Activated T-cell treated with anti-CD3 and anti-CD28 coated beads for 24 hours (primary cell): ENCODE measurements around the gene PLCG2.
"Not testable (repeated sequence)": the region's sequence is repeated elsewhere in the genome, so short reads cannot be mapped to it uniquely, and the experiment has no call there.

Source experiments
- DNase-seq: peaks from one replicate; pipeline ENCODE4 v3.0.0-alpha.2; 2020; ENCODE audit warnings: low read depth

PLCG2 gene

DNA sequence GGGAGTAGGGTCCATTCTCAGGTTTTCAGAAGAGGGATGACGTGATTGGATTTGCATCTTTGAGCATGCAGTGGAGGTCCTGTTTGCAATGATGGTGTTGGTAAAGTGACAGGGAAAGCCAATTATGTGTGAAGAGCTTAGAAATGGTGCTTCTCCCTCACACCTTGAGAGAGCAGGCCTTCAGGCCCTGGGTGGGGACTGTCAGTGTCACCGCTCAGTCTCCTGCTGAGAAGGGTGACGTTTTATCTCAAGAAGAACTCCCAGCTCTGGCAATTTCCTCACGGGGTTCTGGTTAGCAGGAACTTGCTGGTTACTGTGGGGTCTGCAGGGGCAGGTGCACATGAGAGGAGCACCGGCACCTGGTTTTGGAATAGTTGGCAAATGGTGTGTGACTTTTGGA lies 11.2 kb downstream of the PLCG2 start:
- DNase-seq = no peak

DNA sequence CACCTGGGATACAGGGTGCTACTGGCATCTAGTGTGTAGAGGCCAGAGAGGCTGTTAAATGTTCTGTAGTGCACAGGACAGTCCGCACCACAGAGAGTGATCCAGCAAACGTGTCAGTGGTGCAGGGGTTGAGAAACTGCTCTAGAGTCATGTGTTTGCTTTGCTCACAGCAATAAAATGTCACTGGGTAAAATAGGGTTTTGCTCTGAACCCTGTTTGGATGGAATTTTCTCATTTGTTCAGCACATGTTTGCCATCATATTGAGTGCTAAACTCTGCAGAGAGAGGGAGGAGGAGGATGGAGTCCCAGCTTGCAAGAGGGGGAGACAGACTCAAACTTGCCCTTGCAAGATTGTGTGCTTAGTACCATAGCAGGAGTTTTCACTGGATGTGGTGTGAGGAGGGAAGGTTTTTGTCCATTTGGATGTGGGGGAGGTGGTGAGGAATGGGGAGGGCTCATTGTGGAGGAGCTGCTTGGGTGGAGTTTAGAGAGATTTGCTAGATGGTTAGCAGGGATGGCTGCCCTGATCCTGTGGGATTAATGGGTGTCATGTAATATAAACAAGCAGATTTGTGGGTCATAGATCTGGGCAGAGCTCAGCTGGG lies 11.8 kb downstream of the PLCG2 start:
- DNase-seq = no peak

DNA sequence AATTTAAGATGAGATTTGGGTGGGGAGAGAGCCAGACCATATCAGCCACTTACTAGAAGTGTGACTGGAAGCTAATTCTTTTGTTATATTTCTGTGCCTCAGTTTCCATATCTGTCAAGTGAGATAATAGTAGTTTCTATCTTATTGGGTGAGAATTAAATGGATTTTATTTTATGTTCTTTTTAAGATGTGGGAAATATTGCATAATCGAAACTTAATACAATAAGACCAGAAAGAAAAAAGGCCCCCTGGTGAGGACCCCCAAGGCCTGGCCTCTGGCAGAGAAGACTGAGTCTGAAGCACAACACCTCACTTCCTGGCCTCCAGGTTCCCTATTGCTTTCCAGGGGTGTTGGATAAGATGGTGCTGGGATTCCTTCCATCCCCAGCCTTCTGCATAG lies 13.7 kb downstream of the PLCG2 start:
- DNase-seq = no peak

DNA sequence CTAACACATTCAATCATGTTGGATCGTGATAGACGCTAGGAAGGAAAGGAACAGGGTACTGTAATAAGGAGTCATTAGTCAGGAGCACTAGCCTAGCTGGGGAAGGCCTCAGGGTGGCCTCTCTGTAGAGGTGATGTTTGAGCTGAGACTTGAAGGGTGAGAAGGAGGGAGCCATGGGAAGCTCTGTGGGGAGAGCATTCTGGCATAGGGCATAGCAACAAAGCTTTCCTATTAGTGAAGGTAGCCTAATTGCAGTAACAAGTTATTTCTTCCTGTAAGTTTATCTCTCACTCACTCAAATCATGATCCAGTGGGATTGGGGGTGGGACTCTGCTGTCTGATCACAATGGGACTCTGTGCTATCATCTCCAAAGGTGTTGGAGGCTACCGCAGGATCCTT lies 16.1 kb downstream of the PLCG2 start:
- DNase-seq = no peak

DNA sequence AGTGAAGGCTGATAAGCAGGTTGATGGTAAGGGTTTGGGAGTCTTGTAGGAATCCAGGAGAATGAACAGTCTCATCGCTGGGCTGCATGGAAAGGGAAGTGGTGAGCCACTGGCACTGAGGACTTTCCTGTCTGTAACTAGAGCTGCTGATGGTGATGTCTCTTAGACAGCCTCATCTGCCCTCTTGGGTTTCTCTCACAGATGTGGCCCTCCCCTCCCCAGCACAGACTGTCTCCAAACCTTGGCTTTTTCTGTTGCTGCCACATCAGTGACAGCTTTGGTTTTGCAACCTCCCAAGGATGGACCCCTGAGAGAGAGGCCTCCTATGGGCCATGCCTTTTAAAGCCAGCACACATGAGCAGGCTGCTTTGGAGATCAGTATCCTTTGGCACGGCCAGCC lies 16.9 kb downstream of the PLCG2 start:
- no peak for DNase-seq

DNA sequence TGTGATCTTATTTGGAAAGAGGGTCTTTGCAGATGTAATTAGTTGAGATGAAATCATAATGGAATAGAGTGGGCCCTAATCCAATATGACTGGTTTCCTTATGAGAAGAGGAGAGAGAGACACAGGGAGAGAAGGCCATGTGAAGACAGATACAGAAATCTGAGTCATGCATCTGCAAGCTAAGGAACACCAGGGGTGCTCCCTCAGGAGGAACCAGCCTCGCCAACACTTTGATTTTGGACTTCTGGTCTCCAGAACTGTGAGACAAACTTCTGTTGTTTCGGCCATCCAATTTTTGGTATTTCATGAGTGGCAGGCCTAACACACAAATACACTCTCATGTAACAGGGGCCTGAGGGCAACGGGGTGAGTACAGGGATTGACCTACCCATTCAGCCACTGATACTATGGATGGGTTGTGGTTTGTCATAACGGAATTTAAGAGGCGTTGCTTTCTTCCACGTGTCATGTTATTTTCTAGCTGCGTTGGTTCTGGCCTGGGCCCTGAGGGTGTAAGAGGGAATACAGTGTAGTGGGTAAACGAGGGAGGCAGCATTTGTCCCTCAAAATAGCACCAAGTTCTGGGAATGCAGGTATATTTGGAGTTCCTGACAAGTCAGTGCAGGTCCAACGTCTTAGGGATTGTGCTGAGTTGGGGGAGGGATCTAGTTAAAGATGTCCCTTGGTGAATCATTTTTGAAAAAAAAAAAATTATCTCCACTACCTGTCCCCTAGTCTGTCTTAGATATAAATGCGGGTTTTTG lies 17.7 kb downstream of the PLCG2 start:
- no peak for DNase-seq

DNA sequence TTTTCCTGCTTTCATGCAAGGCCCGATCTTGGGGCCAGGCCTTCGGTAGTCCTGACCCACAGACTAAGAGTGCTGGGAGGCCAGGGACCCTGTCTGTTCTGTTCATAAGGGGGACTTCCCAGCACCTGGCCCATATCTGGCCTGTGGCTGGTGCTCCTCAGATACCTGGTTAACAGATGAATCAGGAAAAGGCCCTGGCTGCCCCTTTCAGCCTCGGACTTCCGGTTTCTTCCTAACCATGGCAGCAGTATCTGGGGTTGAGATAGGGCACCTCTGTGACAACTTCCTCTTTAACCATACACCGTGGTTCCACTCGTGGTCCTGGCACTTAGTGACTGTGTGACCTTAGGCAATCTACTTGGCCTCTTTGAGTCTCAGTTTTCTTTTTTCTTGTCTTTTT lies 18.4 kb downstream of the PLCG2 start:
- DNase-seq = no peak

DNA sequence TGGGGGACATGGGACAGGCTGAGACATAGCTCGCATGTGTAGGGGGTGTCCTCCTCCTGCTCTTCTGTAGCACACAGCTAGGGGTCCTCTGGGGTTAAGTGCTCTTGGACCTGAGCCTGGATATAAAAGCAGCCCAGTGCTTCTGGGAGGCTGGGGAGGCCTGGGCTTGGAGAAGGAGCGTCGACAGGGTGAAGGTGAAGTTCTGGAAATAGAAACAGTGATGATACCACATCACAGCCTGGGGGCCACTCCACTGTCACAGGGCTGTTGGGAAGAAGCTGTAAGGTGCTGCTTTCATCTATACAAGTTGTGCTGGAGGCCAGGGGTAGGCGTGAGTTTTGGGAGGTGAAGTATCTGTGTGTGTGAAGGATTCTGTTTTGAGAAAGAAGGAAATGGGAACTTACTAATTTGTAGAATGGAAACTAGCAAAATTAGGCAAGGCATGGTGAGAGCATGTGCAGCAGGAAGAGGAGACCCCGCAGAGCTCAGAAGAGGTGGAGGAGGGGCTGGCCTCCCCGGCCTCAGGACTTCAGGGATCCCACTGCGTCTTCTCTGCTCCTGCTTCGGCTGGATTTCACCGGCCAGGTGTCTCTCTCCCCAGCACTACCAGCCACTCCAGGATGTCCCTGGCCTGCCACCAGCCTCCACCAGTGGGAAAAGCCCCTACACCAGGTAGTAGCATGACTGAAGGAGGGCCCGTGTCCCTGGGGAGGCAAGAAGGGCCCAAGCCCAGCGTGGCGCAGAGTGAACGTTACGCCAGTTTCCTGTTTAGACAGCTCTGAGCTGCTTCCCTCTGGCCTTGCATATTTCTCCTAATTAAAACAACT lies 19.4 kb downstream of the PLCG2 start:
- DNase-seq = no peak

DNA sequence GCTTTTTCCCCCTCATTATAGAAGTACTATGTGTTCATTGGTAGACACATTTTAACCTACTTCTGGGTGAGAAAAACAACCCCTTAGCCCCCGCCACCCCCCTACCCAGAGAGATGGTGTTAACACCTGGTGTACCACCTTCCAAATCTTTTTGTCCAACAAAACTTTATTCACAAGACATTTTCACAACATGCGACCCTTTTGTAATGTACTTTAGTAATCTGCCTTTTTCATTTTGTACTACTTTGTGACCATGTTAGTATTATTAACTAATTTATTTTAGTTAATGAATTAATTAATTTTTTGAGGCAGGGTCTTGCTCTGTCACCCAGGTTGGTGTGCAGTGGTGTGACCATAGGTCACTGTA lies 20.0 kb downstream of the PLCG2 start:
- DNase-seq = no peak

DNA sequence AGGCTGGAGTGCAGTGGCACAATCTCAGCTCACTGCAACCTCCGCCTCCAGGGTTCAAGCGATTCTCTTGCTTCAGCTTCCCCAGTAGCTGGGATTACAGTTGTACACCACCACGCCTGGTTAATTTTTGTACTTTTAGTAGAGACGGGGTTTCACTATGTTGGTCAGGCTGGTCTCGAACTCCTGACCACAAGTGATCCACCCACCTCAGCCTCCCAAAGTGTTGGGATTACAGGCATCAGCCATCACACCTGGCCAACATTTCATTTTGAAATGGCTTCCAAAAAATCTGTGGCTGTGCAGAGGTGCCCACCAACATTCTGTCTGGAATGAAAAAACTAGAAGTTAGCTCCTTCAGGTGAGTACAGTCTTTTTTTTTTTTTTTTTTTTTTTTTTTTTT lies 22.6 kb downstream of the PLCG2 start:
- not testable (repeated sequence) for DNase-seq

DNA sequence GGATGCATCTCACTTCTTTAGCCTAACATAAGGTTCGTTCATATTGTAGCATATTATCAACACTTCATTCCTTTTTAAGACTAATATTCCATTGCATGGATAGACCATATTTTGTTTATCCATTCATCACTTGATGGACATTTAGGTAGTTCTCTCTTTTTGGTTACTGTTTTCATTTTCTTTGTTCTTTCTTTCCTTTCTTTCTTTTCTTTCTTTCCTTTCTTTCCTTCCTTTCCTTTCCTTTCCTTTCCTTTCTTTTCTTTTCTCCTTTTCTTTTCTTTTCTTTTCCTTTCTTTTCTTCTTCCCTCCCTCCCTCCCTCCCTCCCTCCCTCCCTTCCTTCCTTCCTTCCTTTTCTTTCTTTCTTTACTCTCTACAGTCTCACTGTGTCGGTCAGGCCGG lies 24.2 kb downstream of the PLCG2 start:
- no peak for DNase-seq

DNA sequence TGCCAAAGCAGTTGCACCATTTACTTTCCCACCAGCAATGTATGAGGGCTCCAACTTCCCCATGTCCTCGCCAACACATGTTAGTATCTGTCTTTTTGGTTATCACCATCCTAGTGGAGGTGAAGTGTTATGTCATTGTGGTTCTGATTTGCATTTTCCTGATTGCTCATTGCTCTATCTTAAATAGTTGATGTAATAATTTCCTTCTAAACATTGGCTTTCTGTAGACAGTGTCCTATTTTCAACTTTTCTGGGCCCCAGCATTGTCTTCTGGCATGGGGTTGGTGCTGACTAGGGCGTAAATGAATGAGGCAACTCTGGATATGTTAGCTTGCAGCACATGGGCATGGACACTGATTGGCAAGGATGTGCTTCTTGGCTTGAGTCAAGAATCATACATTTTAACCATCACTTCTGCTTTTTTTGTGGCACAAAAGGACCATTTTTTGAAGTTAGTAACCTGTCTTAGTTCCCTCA lies 25.1 kb downstream of the PLCG2 start:
- no peak for DNase-seq

DNA sequence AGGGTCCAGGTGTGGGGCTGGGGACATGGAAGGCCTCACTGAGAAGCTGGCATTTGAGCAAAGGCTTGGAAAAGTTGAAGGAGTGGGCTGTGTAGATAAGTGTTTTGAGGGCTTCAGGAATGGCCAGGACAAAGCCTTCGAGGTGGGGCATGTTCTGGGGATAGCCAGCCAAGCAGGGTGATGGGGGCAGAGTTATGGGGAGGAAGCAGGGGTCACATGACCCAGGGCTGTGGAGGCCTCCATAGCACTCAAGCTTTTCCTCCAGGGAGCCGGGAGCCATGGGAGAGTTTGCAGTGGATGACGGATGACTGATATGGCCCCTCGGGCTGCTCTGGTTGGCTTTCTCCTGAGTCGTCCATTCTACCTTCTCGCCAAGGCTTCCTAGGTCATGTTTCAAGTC lies 27.6 kb downstream of the PLCG2 start:
- DNase-seq = no peak

DNA sequence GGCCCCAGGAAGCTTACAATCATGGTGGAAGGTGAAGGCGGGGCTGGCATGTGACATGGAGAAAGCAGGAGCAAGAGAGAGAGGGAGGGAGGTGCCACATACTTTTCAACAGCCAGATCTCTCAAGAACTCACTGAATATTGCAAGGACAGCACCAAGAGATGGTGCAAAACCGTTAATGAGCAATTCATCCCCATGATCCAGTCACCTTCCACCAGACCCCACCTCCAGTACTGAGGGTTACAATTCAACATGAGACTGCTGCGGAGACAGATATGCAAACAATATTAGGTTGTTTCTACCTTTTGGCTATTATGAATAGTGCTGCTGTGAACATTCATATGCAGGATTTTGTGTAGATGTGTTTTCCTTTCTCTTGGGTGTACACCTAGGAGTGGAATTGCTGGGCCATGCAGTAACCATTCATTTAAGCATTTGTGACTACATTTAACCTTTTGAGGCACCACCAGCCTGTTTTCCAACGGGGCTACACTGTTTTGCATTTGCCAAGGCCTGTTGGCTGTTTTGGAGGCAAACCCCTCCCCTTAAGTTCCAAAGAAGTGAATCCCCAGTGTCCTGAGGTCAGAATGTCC lies 28.8 kb downstream of the PLCG2 start:
- DNase-seq = no peak

DNA sequence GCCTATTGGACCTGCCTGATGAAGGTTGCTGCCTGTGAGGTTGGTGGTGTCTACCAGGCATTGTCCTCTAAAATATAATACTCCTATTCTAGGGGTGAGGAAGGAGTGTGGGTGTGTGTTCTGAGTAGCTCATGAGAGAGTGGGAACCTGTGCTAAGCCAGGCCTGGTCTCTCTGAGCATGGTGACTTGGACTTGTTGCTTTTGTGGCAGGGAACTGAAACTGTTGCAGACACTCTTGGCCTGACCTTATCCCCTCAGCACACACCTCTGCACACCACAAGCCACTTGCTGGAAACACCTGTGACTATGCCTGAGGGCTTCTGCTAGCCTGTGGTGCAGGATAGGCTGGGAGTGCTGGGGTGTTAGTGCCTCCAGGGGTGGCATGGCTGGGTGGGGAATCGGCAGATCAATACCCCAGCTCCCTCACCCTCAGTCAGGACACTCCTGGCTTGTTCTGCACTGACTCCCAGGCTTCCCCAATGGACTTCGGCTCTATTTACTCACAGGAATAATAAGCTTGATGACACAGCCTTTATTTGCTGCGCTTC lies 29.9 kb downstream of the PLCG2 start:
- no peak for DNase-seq

DNA sequence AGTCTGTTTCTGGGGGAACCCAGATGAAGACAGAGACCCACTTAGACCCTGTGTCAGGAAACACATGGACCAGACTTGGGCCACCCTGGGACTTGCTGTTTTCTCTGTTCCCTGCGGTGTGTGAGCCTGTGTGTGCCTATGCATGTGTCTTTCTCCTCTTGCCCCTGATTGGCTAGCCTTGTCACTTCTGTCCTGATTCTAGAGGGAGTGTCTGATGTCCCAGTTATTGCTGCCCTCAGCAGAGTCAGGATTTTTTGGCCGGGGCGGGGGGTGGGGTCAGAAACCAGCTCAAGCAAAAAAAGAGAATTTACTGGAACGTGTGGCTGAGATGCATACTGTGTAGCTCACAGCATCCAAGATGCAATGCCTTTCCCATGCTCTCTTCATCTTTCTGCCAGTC lies 30.5 kb downstream of the PLCG2 start:
- no peak for DNase-seq

DNA sequence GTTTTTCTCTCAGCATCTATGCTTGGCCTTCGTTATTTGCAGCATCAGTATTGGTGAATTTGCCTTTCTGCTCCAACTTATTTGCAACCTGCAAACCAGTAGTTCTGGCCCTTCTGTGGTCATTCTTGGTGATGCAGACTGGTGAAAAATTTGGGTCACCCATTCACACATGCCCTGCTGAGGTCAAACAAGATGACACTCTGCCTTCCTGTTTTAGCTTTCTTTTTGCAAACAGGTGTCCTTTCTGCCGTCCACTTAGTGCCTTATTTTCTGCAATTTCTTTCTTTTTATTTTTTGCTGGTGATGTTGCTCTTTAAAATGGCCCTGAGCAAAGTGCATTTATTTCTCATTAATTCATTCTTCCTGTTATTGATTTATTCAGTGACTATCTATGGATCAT lies 31.3 kb downstream of the PLCG2 start:
- no peak for DNase-seq

DNA sequence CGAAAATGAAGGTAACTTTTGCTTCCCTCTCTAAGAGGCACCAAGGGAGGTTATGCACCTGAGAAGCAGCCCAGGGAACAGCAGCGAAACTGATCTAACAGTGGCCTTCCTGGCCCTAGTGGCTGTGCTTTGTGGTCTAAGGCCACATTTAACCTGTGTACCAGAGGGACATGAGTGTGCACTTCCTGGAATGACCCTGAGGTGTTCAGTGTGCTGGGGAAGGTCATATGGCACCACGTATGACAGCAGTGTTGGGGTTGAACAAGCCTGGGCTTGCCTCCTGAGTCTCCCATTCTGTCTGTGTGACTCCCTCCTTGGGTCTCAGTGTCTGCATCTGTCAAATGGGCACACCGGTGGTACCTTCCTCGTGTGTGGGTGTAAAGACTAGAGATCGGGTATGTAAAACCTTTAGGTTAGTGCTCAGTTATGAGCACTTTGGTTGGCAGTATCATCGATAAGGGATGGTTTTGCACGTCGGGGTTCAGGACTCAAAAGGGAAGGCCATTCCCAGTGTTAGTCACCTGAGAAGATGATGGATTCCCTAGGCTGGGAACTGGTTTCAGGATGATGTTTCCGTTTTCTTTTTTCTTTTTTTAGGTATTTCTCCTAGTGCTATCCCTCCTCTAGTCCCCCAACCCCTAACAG lies 31.9 kb downstream of the PLCG2 start:
- DNase-seq = no peak

DNA sequence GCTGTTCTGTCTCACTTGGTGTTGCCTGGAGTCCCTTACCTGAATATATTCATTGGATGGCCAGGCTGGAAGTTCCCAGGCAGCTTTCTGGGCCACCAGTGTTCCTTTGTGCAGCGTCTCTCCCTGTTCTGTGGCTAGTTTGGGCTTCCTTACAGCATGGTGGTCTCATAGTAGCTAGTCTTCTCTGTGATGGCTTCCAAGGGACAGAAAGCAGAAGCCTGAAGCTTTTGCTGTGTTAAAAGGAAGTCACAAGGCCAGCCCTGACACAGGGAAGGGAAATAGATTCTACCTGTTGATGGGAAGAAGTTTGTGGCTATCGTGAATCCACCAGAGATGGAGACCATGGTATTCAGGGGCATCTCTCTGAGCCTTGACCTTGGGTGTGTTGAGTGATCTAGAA lies 34.6 kb downstream of the PLCG2 start:
- no peak for DNase-seq

DNA sequence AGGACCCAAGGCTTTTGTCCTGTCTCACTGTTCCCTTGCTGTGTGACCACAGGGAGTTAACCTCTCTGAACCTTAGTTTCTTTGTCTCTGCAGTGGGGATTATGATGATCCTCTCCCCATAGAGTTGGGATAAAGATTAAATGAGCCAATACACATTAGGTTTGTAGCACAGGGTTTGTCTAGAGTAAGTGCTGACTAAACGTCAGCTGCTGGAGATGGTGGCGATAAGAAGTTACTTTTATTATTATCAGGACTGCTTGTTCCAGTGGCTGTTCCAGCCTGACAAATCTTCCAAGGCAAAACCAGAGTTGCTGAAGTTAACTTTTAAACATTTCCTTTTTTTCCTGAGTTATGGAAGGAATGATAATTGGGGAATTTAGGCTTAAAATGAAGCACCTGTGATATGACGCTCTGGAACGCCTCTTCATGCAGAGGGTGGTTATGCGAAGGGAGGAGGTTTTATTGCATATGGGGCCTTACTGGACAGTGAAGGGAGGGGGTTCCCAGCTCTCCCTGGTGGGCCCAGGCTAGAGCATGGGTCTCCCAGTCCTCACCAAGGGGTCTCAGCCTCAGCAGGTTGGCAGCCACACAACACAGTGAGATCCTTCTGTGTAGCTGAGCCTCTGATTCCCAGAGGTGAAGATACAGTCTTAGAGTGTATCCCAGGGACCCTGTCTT lies 35.8 kb downstream of the PLCG2 start:
- DNase-seq = no peak

DNA sequence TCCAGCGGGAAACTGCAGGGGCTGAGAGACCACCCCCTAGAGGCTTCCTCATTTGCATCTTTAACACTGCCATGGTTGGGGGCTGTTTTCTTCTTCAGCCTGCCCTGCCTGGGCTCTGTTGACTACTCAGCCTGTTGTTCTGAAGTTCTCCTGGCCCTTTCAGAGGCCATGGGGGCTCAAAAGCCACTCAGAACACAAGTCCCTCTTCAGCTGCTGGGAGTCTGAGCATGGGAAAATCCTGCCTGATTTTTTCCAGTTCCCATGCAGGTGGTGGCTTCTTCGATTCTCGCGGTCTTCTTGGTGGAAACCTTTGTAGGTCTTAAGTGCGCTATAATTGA lies 36.3 kb downstream of the PLCG2 start:
- DNase-seq = no peak

DNA sequence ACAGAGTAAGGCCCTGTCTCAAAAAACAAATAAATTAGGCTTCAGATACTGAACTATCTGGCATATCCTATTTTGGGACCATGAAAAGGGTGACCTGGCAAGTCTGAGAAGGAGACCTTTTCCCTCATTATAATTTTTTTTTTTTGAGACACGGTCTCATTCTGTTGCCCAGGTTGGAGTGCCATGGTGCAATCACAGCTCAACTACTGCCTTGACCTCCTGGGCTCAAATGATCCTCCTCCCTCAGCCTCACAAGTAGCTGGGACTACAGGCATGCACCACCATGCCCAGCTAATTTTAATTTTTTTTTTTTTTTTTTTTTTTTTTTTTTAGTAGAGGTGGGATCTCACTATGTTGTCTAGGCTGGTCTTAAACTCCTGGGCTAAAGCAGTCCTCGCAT lies 37.3 kb downstream of the PLCG2 start:
- DNase-seq = no peak
